Middle frontal gyrus (tissue), 1 donor: ENCODE results near the gene KCNIP2.

Source experiments
- DNase-seq: peaks from one replicate; pipeline ENCODE4 v3.0.0-alpha.2; 2015; ENCODE audit warnings: low spot score; ENCODE audit errors: extremely low spot score

Gene KCNIP2

DNA sequence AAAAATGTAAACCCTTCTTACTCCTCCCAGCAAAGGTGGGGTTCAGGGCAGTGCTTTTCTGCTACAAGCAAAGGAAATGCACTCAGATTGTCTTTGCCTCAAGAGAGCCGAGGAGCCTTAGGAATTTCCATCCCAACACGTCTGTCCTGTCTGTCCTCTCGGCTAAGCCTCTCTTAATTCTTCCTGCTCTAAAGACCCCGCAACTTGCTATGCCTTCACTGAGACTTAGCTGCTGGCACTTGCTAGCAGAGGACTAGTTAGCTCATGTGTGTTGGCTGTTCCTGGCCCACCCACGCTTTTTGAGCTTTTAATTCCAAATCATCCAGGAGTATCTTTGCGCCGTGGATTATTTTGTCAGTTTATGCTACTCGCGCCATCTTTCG, 59.9 kb downstream of the KCNIP2 start:
- no peak for DNase-seq

DNA sequence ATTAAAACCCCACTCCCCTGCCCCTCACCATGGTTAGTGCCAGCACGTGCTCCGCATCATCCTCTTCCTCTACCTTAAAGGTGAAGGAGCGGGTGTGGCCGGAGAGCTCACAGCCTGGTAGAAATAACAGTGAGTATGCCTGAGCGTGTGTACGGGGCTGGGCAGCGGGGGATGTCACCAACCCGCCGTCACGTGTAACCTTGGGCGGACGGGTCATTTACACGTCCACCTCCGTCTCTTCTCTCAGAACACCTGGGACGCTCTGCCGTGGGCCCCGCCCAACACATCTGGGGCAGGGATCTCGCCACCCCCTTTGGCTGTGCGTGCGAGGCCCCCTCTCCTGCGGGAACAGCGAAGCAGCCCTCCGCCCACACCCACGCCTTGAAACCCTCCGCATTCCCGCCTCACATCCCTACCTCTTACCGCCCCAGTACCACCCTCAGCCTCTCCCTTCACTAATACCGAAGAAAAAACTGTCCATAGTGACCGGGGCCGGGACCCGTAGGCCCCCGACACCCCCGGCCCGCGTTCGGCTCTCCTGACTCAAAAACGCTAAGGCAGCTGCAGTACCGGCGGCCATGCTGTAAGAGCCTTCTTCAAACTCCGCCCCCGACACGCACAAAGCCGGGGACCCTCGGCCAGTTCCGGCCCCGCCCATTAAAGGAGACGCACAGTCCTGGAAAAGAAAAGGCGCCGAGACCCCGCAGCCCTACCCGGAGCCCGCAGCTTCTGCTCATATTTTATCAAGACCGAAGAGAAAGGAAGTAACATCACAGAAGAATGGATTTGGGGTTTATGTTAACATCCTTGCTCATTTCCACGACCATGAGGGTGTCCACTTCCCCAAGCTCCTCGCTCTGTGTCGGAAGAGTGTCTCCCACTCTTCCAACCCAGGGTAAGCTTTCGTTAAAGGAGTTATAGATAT, 60.5 kb downstream of the KCNIP2 start, which contains the start of gene NPM3:
Gene NPM3, minus strand, starts transcription at position 636 of the 925 bp plus-strand sequence. Its CDS starts 56 bp downstream, at position 580.
- DNase-seq = peak; percentile 52

DNA sequence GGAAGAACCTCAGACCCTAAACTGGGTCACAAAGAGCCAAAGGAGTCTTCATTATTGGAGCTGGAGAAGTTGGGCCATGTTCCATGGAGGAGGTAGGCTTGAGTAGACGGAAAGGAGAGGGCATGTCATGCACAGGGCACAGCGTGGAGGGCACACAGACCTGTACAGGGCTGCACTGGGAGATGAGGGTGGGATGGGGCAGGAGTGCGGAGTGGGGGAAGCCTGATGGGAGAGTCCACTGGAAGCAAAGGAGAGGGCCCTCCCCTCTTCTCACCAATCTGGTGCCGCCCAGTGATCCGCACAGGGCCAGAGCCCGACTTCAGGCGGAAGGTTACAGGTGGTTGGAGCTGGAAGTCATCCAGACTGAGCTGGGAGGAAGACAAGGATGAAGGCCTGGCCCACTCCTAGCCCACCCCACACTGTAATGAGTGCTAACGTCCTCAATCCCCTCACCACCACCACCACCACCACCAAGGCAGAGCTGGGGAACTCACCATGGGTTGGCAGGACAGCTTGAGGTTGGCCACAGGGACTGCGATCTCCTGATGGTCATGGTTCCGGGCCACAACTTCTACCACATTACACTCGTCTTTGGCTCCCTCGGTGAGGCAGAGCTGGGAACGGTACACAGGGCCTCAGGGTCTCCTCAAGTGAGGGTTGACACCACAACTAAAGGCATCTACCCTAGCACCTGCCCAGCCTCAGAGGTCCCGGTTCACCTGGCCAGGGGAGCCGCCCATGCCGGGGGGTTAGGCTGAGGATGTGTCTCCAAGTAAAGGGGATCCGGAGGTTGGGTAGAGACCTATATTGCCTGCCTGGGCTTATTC, 61.4 kb downstream of the KCNIP2 start:
- no peak for DNase-seq

DNA sequence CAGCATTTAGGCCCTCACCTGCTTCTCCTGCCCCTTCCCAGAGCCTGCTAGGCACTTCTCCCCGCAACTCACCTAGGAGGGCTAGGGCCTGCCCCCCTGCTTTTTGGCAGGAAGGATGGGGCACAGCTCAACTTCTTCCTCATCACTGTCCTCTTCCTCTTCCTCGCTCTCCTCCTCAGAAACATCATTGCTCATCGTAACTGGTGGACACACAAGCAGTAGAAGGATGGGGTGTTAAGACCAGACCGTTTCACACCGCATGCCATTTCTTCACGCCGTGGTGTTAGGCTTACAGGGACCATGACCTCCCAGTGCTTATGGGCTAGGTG, 62.0 kb downstream of the KCNIP2 start:
- no peak for DNase-seq

DNA sequence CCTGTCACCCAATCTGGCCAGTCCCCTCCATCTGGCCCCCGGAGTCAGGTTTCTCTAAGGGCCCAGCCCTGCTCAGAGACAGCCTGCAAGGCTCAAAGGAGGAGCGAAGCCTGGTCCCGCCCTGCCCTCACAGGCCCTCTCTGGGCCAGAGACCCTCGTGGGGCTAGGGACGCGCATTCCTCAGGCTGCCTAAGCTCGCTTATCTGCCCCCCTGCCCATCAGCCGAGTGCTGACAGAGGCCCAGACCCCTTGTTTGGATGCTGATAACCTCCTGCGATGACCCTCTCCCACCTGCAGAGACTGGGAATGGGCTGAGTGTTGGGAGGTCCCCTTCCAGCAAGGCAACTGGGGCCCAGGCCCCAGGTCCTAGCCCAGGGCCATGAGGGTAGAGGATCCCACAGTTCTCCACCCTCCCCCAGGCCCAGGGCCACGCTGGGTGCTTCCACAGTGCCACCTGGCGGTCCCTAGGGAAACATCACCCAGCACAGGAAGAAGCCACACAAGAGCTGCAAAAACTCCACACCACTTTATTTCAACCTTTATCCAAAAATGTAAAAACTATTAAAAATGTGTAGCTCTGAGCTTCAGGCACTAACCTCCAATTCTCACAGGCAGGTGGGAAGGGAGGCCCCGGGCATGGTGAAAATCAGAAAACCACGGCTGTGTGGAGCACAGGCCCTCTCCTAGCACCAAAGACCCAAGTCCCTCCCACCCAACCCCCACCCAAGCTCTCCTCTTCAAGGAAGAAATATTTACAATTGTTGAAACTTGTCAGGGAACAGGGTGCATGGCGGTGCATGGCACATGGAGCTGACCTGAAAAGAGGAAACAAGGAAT, 62.6 kb downstream of the KCNIP2 start:
- DNase-seq = peak; percentile 36

DNA sequence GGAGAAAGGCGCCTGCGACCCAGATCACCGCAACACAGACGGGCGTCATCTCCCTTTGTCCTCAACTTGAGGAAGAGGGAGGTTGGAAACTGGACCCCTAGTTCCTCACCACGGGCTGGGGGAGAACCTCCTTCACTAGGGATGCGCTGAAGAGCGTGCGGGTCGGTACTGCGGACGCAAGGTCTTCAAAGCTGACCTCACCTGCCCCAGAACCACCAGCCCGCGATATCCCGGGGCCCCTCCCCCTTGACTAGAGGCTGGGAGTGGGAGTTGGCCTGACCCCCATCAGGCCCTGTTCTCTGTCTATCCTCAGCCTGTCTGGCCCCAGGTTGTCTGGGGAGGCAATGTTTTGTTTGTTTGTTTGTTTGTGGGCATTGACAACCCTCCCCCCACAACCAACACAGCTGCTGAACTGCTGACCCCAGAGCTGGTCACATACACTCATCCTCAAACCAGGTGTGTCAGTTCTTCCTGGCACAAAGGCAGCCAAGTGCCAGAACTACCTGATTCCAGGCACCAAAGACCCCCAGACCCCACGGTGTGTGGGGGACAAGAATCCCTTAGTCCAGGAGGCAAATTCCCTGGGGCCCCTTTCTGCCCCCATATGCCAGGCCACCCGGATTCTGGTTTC, 63.3 kb downstream of the KCNIP2 start:
- DNase-seq = no peak

DNA sequence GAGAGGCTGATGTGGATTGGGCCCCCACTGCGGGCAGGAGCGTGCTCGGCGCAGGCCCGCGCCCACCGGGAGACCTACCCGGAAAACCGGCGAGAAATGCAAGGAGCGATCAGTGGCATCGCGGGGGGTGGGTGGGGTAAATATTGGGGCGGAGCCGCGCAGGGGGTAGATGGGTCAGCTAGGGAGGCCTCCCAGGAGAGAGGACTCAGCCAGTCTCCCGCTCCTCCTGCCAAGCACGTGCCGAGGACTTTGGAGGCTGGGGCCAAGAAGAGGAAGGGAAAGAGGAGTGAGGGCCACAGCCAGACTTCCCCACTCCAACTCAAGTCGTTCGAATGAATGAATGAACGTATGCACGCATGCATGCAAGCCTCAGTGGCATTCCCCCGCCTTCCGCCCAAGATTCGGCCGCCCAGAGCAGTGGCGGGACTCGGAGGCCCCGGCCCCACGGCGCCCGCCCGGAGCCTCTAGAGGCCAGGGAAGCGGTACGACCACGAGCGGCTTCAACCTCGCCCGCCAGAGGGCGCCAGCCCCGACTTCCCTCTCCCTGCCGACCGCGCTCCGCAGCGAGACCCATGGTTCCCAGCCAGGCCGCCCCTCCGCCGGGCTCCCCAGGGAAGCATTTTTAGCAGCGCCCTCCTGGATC, 63.9 kb downstream of the KCNIP2 start:
- DNase-seq = no peak

DNA sequence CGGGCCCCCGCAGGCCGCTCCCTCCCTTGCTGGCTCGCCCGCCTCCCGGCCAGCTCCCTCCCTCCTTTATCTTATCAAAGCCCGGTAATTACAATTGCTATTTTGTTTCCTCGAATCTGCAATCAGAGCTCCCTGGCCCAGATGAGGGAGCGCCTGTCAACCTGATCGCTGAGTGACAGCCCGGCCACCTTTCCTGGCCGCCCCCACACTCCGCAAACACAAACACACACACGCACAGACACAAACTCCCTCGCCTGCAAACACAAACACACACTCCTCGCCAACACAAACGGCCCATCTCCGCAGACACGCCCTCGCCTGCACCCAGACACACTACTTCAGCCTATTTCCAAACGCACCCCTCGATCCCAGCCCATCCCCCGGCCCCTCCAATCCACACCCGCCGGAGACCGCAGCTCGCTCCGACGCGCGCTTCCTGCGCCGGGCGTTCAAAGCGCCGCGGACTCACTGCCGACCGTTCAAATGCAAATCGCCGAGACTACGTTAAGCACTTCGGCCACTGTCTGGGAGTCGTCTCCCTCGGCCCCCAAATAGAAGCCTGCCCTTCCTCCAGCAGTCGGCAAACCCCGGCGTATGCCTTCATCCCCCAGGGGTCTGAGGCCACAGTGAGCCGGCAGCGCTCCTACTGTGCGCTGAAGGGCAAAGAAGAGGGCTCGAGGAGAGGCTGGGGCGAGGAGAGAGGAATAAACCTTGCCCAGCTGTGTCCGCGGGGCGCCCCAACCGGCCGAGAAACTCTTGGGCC, 64.6 kb downstream of the KCNIP2 start:
- DNase-seq = no peak

DNA sequence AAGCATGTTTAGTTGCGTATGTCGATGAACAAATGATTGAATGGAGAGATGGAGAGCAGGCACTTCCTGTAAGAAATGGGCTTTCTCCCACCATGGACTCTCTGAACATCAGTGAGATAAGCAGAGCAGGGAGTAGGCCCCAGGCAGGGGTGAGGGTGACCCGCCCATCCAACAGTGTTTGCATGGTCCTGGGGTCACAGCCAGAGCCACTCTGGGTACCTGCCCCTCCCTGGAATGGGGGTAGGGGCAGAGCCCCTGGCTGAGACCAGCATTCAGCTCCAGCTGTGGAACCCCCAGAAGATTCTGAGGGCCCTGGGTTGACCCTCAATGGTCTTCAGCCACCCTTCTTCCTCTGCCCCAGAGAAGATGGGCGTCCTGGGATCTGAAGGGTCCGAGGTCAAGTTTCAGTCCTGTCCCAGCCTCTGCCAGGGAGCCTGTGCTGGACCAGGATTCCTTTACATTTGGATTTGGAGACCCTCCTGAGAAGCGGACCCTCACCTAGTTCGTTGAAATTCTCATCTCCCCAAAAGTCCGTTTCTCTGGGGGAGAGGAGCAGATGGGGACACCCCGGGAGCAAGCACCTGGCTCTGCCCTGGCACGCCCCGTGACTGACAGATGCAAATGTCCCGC, 65.3 kb downstream of the KCNIP2 start:
- no peak for DNase-seq

DNA sequence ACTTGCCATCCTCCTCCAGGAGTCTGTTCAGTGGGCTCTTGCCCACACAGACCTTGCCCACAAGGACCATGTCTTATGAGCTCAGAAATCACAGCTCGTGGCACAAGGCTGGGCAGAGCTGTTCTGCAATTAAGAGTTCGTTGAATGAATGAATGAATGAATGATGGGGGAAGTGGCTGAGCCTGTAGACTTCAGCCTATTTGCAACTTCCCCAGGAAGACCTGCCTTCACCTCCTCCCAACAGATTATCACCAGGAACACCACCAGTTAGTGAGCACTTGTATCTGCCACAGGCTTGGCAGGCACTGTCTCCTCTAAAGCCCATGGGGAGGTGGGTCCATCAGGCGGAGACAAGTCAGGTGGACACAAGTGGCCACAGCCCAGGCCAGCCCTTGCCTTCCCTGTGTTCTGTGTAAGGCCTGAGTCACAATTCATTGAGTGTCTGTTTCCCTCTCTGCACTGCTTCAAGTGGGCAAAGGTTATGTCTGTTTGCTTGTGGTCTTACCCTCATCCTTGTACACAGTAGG, 65.9 kb downstream of the KCNIP2 start:
- DNase-seq = no peak

DNA sequence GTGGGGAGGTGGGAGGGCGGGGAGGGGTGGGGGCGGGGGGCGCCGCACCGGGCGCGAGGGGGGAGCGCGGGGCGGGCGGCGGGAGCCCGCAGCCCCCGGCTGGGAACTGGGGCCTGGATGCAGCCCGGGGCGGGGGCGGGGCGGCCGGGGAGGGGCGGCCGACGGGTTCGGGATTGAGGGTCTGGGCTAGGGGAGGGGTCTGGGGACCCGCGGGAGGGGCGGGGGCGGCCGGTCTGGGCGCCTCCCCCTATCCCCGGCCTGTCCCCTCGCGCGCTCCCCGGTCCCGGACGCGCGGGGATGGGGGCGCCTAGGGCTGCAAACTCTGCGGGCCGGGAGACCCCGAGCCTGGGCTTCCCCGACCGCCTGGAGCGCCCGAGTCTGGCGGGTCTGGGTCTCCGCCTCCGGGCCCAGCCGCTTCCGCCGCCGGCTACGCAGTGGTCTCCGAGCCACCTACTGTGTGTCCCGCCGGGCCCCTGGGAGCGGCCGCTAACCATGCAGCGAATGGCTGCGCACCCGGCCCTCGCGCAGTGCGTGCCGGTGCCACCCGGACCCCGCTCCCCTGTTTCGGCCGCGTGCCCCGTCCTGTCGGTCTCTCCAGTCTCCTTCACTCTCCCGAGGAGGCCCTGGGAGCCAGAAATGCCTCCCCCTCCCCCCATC, 67.3 kb downstream of the KCNIP2 start:
- no peak for DNase-seq
